Subcutaneous abdominal adipose tissue (tissue), 5 donors: Measurements from ENCODE around the gene SULT6B1.

Experiments used
- H3K27ac ChIP-seq: one replicate; pipeline ENCODE4 v1.7.0; 2013; ENCODE audit warnings: low read depth, mild to moderate bottlenecking, inconsistent platforms, low read length, moderate library complexity
- H3K27me3 ChIP-seq, 5 donors: one replicate each; pipeline ENCODE4 v1.7.0; 2013; ENCODE audit warnings: low read length in 5 of 5, inconsistent platforms in 1 of 5; ENCODE audit not compliant: control insufficient read depth in 5 of 5, insufficient read depth in 4 of 5
- H3K36me3 ChIP-seq, 5 donors: one replicate each; pipeline ENCODE4 v1.7.0; 2013; ENCODE audit warnings: low read length in 5 of 5; ENCODE audit not compliant: control insufficient read depth in 5 of 5, insufficient read depth in 5 of 5
- H3K4me1 ChIP-seq, 5 donors: one replicate each; pipeline ENCODE4 v1.7.0; 2013; ENCODE audit warnings: low read length in 5 of 5, mild to moderate bottlenecking in 3 of 5, moderate library complexity in 1 of 5; ENCODE audit not compliant: control insufficient read depth in 5 of 5, insufficient read depth in 5 of 5
- H3K4me3 ChIP-seq, 5 donors: one replicate each; pipeline ENCODE4 v1.7.0; 2013; ENCODE audit warnings: low read length in 5 of 5, low read depth in 1 of 5
- H3K9ac ChIP-seq, 5 donors: one replicate each; pipeline ENCODE4 v1.7.0; 2013; ENCODE audit warnings: low read length in 5 of 5, mild to moderate bottlenecking in 4 of 5, moderate library complexity in 3 of 5
- H3K9me3 ChIP-seq, 5 donors: one replicate each; pipeline ENCODE4 v1.7.0; 2013; ENCODE audit warnings: low read length in 5 of 5; ENCODE audit not compliant: control insufficient read depth in 5 of 5
- donor health status: healthy.
- donor health status: healthy.
- donor health status: healthy.
- donor health status: healthy.
- donor health status: healthy.

The SULT6B1 gene

GRCh38 chr2:37180640-37181039 lies 7.8 kb downstream of the SULT6B1 start:
- Histone ChIP-seq H3K4me3 (no peak overlapping the region), H3K27ac (no peak overlapping the region), H3K9ac (no peak overlapping the region), H3K27me3 (no peaks in the 10 kb centered on the region), H3K4me1 (peaks cover 0 to 6% (median 0%) of the 10 kb centered on the region in 5 donors), H3K36me3 (no peaks in the 10 kb centered on the region), H3K9me3 (no peaks in the 10 kb centered on the region)

GRCh38 chr2:37180006-37180639 lies 8.3 kb downstream of the SULT6B1 start:
- Histone ChIP-seq H3K27ac (no peak overlapping the region), H3K27me3 (no peaks in the 10 kb centered on the region), H3K9me3 (no peaks in the 10 kb centered on the region), H3K4me1 (peaks cover 0 to 6% (median 0%) of the 10 kb centered on the region in 5 donors), H3K9ac (no peak overlapping the region), H3K36me3 (no peaks in the 10 kb centered on the region), H3K4me3 (no peak overlapping the region)

GRCh38 chr2:37173741-37174140 lies 14.7 kb downstream of the SULT6B1 start:
- Histone ChIP-seq H3K9me3 (no peaks in the 10 kb centered on the region), H3K4me1 (peaks cover 0 to 2% (median 0%) of the 10 kb centered on the region in 5 donors), H3K27ac (no peak overlapping the region), H3K4me3 (no peak overlapping the region), H3K36me3 (no peaks in the 10 kb centered on the region), H3K27me3 (no peaks in the 10 kb centered on the region), H3K9ac (no peak overlapping the region)

DNA sequence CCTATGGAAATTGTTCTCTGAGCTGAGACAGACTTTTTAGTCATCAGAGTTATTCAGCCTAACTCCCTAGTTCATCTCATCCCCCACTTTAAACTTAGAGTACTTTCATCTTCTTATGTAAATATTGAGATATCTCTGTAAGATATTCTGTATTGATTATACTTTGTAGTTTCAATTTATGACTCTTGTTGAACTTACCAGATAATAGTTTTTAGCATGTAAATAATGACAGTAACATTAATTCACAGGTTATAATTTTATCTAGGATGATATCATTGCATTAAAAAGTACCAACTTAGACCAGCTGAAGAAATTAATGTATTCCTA lies 16.9 kb downstream of the SULT6B1 start:
- Histone ChIP-seq H3K36me3 (no peaks in the 10 kb centered on the region), H3K9ac (no peak overlapping the region), H3K27ac (no peak overlapping the region), H3K4me3 (no peak overlapping the region), H3K4me1 (peaks cover 0 to 5% (median 0%) of the 10 kb centered on the region in 5 donors), H3K27me3 (no peaks in the 10 kb centered on the region), H3K9me3 (no peaks in the 10 kb centered on the region)

DNA sequence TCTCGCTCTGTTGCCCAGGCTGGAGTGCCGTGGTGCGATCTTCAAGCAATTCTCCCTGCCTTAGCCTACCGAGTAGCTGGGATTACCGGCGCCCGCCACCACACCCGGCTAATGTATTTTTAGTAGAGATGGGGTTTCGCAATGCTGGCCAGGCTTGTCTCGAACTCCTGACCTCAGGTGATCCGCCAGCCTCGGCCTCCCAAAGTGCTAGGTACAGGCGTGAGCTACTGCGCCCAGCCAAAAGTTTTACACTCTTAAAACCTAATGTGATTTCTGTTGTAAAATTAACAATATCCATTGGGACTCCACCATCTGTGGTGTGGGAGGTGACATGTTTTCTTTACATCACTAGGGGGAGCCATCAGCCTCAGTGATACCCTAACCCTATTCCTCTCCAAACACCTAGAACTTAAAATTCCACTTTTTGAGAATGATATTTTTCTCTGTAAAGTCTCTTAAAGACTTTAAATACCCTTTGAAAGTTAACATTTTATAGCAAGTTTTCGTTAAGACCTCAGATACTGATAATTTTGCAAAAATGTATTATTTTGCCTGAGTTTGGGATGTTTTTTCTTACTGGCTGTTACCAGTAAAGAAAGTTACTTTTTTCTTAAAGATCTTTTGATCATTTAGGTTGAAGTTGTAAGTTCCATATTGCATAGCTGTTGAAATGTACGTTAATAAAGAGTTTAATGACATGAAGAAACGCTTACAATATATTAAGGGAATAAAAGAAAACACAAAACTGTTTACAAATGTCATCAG lies 20.1 kb downstream of the SULT6B1 start:
- Histone ChIP-seq H3K36me3 (no peaks in the 10 kb centered on the region), H3K9ac (no peak overlapping the region), H3K9me3 (peaks cover 0 to 5% (median 0%) of the 10 kb centered on the region in 5 donors), H3K27ac (no peak overlapping the region), H3K27me3 (no peaks in the 10 kb centered on the region), H3K4me1 (peaks cover 0 to 5% (median 0%) of the 10 kb centered on the region in 5 donors), H3K4me3 (no peak overlapping the region)

GRCh38 chr2:37167636-37168180 lies 20.8 kb downstream of the SULT6B1 start:
- Histone ChIP-seq H3K4me3 (no peak overlapping the region), H3K4me1 (peaks cover 0 to 5% (median 0%) of the 10 kb centered on the region in 5 donors), H3K27ac (no peak overlapping the region), H3K9ac (no peak overlapping the region), H3K36me3 (no peaks in the 10 kb centered on the region), H3K9me3 (peaks cover 0 to 5% (median 0%) of the 10 kb centered on the region in 5 donors), H3K27me3 (no peaks in the 10 kb centered on the region)

- Histone ChIP-seq H3K27me3 (no peaks in the 10 kb centered on the region), H3K9me3 (peaks cover 0 to 5% (median 0%) of the 10 kb centered on the region in 5 donors), H3K4me1 (peaks cover 0 to 5% (median 0%) of the 10 kb centered on the region in 5 donors), H3K4me3 (no peak overlapping the region), H3K36me3 (no peaks in the 10 kb centered on the region), H3K27ac (no peak overlapping the region), H3K9ac (no peak overlapping the region)
Measured at GRCh38 chr2:37164757-37165156, 23.7 kb downstream of the SULT6B1 start.

GRCh38 chr2:37156857-37157714 lies 31.4 kb downstream of the SULT6B1 start, which contains the start of gene EIF2AK2:
Gene EIF2AK2, minus strand, starts transcription at chr2:37156980. Its CDS starts 9,174 bp downstream, at chr2:37147806.
- Histone ChIP-seq H3K4me1 (peaks cover 1 to 31% (median 23%) of the 10 kb centered on the region in 5 donors), H3K27me3 (no peaks in the 10 kb centered on the region)

DNA sequence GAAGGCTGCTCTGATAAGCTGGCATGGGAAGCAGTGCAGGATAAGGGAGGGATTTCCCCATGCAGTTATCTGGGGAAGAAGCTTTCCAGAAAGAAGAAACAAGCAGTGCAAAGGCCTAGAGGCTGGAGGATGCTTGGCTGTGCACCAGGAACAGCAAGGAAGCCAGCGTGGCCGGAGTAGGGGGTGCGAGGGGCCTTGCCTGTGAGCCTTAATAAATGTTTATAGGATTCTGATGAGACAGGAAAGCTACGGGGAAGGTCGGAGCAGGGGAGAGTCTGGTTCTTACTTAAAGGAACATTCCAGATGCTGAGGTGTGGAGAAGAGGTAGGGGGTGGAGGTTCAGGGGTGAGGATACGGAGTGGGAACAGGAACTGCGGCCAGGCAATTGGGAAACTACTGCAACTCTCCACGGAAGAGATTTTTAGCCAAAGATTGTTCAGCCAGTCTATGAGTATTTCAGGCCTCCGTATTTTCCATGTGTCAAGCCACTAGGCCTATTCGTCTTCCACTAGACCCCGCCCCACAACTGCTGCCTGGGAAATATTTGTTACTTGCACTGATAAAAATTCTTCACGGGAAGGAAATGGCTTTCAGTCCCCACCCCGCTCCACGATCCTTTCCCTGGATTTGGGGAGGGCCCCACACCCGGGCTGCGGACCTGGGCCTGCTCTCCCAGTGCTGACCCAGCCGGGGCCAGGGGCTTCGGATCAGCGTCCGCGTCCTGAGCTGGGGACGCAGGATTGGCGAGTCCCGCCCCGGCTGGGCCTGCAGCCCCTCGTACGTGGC lies 32.2 kb downstream of the SULT6B1 start:
- H3K27me3 ChIP-seq = no peaks in the 10 kb centered on the region
- H3K27ac ChIP-seq = peak overlapping the region; percentile 87
- H3K9ac ChIP-seq = peak overlapping the region; percentile 85 to 97 (median 95)
- H3K4me1 ChIP-seq = peaks cover 1 to 31% (median 23%) of the 10 kb centered on the region in 5 donors
- H3K9me3 ChIP-seq = no peaks in the 10 kb centered on the region
- H3K36me3 ChIP-seq = peaks cover 0 to 2% (median 0%) of the 10 kb centered on the region in 5 donors
- peak overlapping the region; percentile 86 to 93 (median 87) for H3K4me3 ChIP-seq

More at GRCh38 chr2:37156857-37157714, 31.4 kb downstream of the SULT6B1 start, which contains the start of gene EIF2AK2:
- H3K4me3 ChIP-seq = peak within 1 kb of the TSS; percentile 86 to 93 (median 87)
- H3K27ac ChIP-seq = peak within 1 kb of the TSS; percentile 87
- H3K36me3 ChIP-seq = peaks cover 0 to 2% (median 0%) of the 10 kb centered on the region in 5 donors
- H3K9ac ChIP-seq = peak within 1 kb of the TSS; percentile 85 to 97 (median 95)
- no peaks in the 10 kb centered on the region for H3K9me3 ChIP-seq
